Liver (tissue), 3 donors: ENCODE results near the gene NACA.

Experiments
- HNF4G ChIP-seq: IDR thresholded peaks from 2 replicates; pipeline ENCODE4 v1.6.1; 2016; ENCODE audit warnings: antibody characterized with exemption
- RAD21 ChIP-seq, 2 donors: IDR thresholded peaks; 2 replicates each; pipeline ENCODE4 v1.6.1; 2016; ENCODE audit warnings: antibody characterized with exemption in 2 of 2, mild to moderate bottlenecking in 2 of 2
- TF ChIP-seq, protein P1 (sequence below): fragments of 150-350 bp; IDR thresholded peaks from 2 replicates; pipeline ENCODE4 v1.5.1; 2017; ENCODE audit warnings: improper control_type of control experiment, low read depth, low read length; ENCODE audit not compliant: missing input control
- TF ChIP-seq, protein P2 (sequence below): IDR thresholded peaks from 2 replicates; pipeline ENCODE4 v1.6.1; 2016; ENCODE audit warnings: antibody characterized with exemption
- donor health status: healthy.
- donor health status: healthy.

DNA sequence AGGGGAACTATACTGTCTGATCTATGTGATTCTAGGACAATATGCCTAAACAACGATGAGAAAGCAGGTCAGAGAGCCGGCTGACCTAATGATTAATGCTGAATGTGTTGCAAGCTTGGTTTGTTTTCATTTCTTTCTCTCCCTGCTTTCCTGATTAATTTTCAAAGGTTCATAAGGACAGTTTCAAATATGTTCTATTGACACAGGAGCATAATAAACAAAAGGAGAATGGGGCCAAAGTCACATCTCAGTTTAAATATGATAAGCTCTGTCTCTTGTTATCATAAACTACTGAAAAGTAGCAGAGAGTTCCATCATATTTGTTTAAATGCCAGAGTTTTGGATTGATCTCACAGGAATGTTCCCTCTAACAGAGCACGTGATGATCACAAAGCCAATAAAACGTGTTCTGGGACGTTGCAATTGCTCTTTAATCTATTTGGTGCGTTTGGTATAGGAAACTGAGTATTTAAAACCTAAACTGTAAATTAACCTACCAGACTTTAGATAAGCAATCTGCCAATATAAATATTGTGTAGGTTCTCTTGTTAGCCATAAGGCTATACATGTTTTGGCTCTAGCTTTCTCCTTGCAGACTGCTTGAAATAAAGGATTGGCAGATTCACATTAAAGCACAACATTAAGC lies 34.3 kb upstream of the NACA start:
- TF ChIP-seq RAD21 (IDR thresholded peaks at IDR 0.05): peak; percentile 52 to 63
- TF ChIP-seq, protein P1, sequence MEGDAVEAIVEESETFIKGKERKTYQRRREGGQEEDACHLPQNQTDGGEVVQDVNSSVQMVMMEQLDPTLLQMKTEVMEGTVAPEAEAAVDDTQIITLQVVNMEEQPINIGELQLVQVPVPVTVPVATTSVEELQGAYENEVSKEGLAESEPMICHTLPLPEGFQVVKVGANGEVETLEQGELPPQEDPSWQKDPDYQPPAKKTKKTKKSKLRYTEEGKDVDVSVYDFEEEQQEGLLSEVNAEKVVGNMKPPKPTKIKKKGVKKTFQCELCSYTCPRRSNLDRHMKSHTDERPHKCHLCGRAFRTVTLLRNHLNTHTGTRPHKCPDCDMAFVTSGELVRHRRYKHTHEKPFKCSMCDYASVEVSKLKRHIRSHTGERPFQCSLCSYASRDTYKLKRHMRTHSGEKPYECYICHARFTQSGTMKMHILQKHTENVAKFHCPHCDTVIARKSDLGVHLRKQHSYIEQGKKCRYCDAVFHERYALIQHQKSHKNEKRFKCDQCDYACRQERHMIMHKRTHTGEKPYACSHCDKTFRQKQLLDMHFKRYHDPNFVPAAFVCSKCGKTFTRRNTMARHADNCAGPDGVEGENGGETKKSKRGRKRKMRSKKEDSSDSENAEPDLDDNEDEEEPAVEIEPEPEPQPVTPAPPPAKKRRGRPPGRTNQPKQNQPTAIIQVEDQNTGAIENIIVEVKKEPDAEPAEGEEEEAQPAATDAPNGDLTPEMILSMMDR: no peak
- TF ChIP-seq, protein P2, sequence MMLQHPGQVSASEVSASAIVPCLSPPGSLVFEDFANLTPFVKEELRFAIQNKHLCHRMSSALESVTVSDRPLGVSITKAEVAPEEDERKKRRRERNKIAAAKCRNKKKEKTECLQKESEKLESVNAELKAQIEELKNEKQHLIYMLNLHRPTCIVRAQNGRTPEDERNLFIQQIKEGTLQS: no peak
- TF ChIP-seq HNF4G: peak; percentile 61
